ENCODE measurements around the gene TBC1D9B.
A peak's percentile ranks its signal among the peaks of the same experiment; 100 is the strongest.

TBC1D9B gene

GRCh38 chr5:179907556-179908324 lies at the start of gene TBC1D9B:
Gene TBC1D9B, minus strand, starts transcription at chr5:179907897. Its CDS starts 76 bp downstream, at chr5:179907821.
- peak; percentile 14 to 20 for DNase-seq (ENCODE audit: low read depth in 2 of 2)

DNA sequence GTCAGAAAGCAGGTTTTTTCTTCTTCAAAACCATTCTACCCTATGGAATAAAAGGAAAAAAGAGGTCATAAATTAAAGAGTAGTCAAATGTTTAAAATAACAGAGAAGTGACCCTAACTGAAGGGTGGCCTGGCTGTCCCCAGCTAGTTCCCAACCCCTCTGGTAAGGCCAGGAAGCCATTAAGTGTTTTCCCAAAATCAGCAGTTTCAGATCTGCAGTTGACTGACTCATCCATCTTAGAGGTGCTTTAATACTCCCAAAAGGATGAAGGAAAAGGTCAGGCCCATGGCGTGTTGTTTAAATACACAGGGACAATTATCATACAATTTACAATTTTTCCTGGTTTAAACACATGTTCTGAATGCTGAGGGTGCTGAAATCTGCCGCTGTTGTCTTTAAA lies 47.9 kb upstream of the TBC1D9B start:
- DNase-seq (ENCODE audit: low read depth in 2 of 2) = no peak

GRCh38 chr5:179955062-179955461 lies 47.4 kb upstream of the TBC1D9B start:
- no peak for DNase-seq (ENCODE audit: low read depth in 2 of 2)

- no peak for DNase-seq (ENCODE audit: low read depth in 2 of 2)
Measured at GRCh38 chr5:179954434-179954833, 46.7 kb upstream of the TBC1D9B start.

GRCh38 chr5:179953987-179954386 lies 46.3 kb upstream of the TBC1D9B start:
- DNase-seq (ENCODE audit: low read depth in 2 of 2) = no peak

DNA sequence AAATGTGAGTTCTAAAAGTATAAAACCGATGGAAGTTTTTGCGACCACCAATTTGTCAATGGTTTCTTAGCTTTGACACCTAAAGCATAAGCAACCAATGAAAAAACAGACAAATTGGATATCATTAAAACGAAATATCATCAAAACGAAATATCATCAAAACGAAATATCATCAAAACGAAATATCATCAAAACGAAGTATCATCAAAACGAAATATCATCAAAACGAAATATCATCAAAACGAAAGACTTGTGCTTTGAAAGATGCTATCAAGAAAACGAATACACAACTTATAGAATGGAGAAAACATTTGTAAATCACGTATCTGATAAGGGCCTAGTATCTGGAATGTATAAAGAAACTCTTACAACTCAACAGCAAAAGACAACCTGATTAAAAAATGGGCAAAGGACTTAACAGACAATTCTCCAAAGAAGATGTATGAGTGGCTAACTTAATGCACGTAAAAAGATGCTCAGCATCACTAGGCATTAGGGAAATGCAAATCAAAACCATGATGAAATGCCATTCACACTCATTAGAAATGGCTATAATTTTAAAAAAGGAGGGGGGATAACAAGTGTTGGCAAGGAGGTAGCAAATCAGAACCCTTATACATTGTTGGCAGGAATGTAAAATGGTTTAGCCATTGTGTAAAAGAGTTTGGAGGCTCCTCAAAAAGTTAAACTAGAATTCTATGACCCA lies 29.4 kb upstream of the TBC1D9B start:
- DNase-seq (ENCODE audit: low read depth in 2 of 2) = no peak

- DNase-seq (ENCODE audit: low read depth in 2 of 2) = no peak
Measured at GRCh38 chr5:179930788-179931473, 23.2 kb upstream of the TBC1D9B start.

DNA sequence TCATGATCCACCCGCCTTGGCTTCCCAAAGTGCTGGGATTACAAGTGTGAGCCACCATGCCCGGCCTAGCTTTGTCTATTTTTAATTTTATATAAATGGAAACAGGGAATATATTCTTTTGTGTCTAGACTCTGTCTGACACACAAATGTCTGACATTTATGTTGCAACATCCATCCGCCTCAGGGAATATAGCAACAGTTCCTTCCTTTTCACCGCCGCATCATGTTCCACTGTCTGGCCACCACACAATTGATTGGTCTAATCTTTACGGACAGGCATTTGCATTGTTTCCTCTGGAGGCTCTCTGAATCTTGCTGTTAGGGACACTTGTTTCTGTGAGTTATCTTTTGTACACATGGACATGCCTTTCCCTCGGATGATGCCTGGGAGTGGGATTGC lies 20.1 kb upstream of the TBC1D9B start:
- no peak for DNase-seq (ENCODE audit: low read depth in 2 of 2)

- DNase-seq (ENCODE audit: low read depth in 2 of 2) = no peak
Measured at GRCh38 chr5:179926657-179927056, 19.0 kb upstream of the TBC1D9B start.

GRCh38 chr5:179923436-179923835 lies 15.7 kb upstream of the TBC1D9B start:
- DNase-seq (ENCODE audit: low read depth in 2 of 2) = no peak

GRCh38 chr5:179920175-179920574 lies 12.5 kb upstream of the TBC1D9B start:
- no peak for DNase-seq (ENCODE audit: low read depth in 2 of 2)

DNA sequence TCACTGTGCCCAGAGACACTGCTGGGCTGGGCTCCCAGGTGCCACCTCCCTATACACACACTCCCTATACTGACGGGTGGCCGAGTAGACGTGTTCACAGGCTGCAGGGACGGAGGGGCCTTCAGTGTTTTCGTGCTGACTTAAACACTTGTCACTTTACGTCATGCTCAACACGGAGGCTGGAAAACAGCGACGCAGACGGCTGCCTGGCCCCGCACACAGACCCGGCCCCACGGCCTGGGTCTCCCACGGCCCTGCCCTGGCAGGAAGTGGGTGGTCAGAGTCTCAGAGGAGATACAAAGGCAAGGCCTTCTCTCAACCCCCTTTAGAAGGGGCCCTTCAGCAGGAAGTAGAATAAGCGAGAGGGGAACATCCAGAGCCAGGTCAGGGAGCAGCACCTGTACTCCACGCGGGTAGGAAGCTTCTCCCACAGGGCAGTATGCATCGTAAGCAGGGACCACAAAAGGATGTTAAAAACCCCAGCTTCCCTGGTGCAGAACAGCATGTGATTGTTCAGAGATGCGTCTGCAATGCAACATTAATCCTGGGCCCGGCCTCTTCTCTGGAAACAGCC lies 11.9 kb upstream of the TBC1D9B start:
- DNase-seq (ENCODE audit: low read depth in 2 of 2) = no peak

GRCh38 chr5:179918742-179919486 lies 11.2 kb upstream of the TBC1D9B start:
- no peak for DNase-seq (ENCODE audit: low read depth in 2 of 2)

GRCh38 chr5:179916523-179916922 lies 8.8 kb upstream of the TBC1D9B start:
- DNase-seq (ENCODE audit: low read depth in 2 of 2) = no peak

- no peak for DNase-seq (ENCODE audit: low read depth in 2 of 2)
Measured at GRCh38 chr5:179915406-179915935, 7.8 kb upstream of the TBC1D9B start.

DNA sequence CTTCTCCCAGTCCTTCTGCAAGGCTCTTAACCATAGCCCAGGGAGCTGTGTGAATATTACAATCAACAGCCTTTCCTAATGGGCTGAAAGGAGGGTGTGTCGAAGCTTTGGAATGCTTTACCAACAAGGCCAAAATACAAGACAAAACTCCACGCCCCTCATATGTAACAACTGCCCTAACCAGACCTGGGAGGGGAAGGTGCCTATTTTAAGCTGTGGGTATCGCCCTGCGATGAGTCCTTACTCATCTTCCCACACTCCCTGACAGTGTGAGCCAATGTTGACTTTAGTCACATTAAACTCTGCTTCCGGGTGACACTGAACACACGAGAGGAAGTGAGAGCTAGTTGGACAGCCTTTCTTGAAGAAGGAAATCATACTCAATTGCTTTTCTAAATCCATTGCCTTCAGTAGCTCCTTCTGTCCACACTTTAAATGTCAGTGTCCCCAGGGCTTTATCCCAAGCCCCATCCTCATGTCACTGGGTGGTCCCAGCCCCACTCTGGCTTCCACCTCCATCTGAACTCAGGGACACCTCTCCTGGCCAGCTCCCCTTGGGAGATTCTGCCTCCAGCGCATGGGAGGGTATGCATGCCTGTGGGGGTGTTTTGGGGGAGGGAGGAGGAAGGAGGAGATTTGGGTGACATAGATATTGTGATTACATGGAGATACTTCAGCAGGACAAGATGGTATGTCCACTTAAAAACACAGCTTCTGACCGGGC lies 6.5 kb upstream of the TBC1D9B start:
- DNase-seq (ENCODE audit: low read depth in 2 of 2) = no peak

GRCh38 chr5:179913461-179913860 lies 5.8 kb upstream of the TBC1D9B start:
- no peak for DNase-seq (ENCODE audit: low read depth in 2 of 2)

GRCh38 chr5:179912951-179913350 lies 5.3 kb upstream of the TBC1D9B start:
- no peak for DNase-seq (ENCODE audit: low read depth in 2 of 2)

- DNase-seq (ENCODE audit: low read depth in 2 of 2) = no peak
Measured at GRCh38 chr5:179912386-179912785, 4.7 kb upstream of the TBC1D9B start.

GRCh38 chr5:179909224-179909623 lies 1.5 kb upstream of the TBC1D9B start:
- DNase-seq (ENCODE audit: low read depth in 2 of 2) = no peak

GRCh38 chr5:179908528-179908927 lies 831 bp upstream of the TBC1D9B start:
- no peak for DNase-seq (ENCODE audit: low read depth in 2 of 2)

Measured in activated CD8-positive, alpha-beta memory T cell treated with anti-CD3 and anti-CD28 coated beads for 4 hours (primary cell).